CD4-positive, alpha-beta T cell treated with Interleukin-6 at 100 ng/mL for 8 hours (primary cell): ENCODE measurements around the gene SPIN1.

Experiments used
- DNase-seq: peaks from one replicate; pipeline ENCODE4 v3.0.0-alpha.2; 2020; ENCODE audit warnings: mixed read lengths, low spot score

Gene SPIN1

DNA sequence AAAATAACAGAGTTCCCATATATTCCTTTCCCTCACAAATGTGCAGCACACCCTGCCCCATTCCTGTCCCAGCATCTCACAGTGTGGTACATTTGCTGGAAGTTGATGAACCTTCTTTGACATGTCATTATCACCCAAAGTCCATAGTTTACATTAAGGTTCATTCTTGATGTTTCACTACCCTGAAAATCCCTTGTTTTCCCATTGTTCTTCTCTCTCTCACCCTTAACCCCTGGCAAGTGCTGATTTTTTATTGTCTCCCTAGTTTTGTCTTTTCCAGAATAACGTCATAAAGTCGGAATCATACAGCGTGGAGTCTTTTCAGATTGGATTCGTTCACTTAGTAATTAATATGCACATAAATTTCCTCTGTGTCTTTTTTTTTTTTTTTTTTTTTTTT is 48.1 kb downstream of the SPIN1 start:
- no peak for DNase-seq

DNA sequence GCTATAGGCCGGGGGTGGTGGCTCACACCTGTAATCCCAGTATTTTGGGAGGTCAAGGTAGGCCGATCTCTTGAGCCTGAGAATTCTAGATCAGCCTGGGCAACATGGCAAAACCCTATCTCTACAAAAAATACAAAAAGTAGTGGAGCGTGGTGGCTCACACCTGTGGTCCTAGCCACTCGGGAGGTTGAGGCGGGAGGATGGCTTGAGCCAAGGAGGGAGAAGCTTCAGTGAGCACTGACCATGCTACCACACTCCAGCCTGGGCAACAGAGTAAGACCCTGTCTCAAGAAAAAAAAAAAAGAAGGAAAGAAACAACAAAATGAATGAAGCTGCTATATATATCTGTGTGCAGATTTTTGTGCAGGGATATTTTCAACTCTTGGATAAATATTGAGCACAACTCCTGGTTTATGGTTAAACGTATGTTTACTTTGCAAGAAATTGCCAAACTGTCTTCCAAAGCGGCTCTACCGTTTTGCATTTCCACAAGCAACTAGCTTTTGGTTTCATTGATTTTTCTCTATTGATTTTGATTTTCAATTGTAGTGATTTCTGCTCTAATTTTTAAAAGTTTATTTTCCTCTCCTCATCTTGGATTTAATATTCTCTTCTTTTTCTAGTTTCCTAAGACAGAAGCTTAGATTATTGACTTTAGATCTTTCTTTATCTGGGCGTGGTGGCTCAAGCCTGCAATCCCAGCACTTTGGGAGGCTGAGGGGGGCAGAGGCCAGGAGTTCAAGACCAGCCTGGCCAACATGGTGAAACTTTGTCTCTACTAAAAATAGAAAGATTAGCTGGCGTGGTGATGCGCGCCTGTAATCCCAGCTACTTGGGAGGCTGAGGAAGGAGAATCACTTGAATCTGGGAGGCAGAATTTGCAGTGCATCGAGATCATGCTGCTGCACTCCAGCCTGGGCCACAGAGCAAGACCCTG is 49.2 kb downstream of the SPIN1 start:
- no peak for DNase-seq

DNA sequence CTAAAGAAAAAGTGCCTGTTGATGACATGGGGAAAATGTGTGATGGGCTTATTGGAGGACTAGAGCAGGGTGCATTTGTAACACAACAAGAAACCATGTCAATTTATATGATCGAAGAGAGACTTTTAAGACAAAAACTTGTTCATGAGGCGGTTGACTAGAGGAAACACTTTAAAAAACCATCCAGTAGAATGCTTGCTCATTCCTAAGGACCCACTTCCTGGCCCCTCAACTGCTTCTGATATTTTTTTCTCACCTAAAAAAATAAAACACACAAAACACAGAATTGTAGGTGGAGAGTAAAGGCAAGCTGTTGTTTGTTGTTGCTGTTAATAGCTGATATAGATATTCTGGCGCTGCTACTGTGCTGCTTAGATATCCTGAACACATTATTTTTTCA is 50.6 kb downstream of the SPIN1 start:
- no peak for DNase-seq

DNA sequence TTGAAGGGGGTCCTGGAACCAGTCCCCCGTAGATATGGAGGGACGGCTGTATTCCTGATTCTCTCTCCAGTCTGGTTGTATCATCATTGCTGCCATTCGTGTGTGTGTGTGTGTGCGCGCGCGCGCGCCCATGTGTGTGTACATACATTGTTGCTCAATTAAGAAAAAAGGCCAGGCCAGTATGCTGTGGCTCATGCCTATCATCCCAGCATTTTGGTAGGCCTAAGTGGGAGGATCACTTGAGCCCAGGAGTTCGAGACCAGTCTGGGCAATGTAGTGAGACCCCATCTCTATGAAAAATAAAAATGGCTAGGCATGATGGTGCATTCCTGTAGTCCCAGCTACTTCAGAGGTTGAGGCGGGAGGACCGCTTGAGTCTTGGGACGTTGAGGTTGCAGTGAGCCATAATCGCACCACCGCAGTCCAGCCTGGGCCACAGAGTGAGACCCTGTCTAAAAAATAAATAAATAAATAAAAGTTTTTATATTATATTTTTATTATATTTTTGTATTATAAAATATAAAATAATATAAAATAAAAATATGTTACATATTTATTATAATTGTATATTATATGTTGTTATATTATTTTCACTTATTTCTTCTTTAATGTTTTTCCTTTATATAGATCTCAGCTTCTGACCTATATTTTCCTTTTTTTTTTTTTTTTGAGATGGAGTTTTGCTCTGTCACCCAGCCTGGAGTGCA is 53.2 kb downstream of the SPIN1 start:
- DNase-seq, result no peak

DNA sequence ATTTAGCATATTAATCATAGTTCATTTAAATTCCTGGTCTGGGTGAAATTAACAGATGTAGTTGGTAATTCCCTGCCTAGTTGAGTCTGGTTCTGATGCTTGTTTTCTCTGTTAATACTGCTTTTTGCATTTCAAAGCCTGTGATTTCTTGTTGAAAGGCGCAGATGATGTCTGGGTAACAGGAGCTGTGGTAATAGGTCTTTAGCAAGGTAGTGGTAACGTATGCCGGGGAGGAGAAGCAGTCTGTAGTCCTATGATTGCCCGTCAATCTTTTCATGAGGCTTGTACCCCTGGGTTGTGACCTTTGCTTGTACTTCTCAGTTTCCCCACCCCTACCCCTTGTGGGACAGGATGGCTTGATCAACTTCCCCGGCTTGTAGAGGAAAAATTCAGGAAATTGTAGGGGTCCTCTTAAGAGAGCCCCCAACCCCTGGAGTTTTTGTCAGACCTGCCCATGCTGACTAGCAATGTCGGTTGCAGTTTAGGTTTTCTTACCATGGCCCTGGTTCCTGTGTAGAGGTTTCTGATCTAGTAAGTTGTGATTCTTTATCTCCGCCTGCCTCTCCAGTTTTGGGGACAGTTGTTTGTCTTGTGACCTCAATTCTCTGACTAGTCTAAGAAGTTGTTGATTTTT is 55.4 kb downstream of the SPIN1 start:
- no peak for DNase-seq

DNA sequence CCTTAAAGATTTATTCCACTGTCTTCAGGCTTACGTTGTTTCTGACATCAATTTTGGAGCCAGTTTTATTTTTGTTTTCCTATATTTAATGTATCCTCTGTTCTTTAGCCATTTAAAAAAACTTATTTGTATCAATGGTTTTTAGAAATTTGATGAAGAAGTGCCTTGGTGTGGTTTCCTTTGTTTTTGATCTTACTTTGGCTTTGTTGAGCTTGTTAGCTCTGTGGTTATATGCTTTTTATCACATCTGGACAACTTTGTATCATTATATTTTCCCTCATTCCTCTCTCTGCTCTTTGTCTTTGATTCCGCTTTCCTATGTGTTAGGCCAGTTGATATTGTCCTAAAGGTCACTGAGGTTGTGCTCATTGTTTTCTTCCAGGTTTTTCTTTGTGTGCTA is 58.5 kb downstream of the SPIN1 start:
- no peak for DNase-seq

DNA sequence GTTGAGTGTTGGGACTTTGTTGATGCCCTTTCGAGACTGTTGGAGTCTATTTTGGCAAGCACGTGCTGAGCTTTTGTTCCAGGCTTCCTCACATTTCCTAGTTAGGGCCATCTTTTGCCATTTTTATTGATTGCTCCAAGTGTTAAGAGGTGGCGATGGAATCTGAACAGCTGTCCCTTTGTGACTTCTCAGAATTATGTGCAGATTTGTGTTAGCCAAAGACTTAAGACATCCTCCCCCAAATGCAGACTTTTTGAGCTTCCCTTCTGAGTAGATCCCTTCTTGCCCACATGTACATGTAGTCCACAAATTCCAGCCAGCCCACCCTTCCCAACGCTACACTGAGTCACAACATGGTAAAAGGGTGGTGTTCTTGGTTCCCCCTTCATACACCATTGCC is 59.2 kb downstream of the SPIN1 start:
- no peak for DNase-seq

DNA sequence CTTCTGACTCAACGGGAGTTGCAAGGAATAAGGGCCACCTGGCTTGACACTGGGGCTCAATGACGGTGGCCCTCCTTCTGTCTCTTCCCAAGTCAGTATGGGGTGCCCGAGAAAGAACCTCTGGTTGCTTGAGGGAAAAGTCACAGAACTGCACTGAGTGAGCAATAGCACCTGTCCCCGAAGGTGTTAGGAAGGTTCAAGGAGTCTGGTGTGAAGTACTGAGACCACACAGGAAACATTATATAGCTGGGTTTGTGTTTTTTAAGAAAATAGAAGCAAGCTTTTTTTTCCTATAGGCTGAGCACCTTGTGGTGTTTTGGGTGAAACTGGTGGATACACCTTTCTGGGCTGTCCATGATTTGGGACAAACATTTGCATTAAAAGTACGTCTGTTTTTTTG is 62.9 kb downstream of the SPIN1 start:
- no peak for DNase-seq

DNA sequence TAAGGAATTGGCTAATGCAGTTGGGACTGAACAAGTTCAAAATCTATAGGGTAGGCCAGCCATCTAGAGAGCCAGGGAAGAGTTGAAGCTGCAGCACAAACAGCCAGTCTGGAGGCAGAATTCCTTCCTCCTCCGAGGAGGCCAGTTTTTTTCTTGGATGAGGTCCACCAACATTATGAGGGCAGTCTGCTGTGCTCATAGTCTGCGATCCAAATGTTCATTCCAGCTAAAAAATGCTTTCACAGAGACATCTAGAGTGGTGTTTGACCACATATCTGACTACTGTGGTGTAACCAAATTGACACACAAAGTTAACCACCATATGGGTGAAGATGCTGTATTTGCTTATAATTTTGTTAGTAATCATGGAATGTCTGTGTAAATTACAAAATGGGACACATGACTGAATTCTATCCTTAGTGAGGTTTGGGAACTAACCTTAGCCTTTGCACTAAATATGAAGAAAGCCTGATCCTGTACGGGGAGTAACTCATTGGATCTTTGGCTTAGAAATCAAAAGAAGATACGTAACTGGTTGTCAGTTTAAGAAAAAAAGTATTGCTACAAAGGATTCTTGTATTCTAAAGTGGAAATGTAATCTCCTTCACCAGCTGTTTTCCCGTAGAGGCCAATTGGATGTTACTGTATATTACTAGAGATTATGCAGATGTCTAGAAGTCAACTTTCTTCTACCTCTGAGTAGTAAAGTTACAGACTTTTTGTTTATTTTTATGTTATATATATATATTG is 70.6 kb downstream of the SPIN1 start:
- DNase-seq, result no peak

DNA sequence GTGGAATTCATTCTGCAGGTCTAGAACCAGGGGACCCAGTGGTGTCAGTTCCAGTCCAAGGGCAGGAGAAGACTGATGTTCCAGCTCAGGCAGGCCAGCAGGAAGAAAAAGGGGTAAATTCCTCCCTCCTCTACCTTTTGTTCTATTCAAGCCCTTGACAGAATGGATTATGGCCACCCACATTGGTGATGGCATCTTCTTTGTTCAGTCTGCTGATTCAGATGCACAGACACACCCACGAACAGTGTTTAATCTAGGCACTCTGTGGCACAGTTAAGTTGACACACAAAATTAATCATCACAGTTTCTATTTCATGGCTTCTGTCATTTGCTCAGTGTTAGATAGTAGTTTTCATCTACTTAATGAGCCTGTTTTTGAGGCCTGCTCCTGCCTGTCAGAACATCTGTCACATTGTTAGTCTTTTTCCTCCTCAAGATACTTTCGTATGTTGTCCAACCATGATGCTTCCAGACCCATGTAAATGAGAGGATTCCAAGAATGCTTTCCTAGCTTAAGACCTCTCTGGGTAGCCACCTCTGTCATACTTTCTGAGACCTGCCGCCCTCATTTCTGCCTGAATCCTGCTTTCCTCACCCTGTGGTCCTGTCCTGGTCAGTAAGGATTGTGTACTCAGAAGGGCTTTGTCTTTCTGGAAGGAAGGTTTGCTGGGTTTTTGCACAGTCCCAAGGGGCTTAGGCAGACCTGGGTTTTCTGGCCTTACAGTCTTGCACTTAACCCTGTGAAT is 72.5 kb downstream of the SPIN1 start:
- DNase-seq, result no peak

DNA sequence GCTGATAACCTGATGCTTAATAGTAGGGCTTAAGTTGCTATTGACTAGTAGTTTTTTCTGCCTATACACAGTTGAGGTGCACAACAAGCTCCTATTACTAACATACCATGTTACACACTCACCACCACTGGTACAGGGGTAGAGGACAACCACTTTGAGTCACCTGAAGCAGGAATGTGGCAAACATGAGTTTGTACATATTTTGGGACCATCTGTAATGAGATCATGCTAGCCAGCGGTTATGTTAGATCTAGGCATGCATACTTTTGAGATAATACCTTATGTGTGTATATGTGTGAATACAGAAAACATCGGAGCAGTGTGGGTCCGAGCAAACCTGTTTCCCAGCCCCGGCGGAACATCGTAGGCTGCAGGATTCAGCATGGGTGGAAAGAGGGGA is 73.9 kb downstream of the SPIN1 start:
- no peak for DNase-seq

DNA sequence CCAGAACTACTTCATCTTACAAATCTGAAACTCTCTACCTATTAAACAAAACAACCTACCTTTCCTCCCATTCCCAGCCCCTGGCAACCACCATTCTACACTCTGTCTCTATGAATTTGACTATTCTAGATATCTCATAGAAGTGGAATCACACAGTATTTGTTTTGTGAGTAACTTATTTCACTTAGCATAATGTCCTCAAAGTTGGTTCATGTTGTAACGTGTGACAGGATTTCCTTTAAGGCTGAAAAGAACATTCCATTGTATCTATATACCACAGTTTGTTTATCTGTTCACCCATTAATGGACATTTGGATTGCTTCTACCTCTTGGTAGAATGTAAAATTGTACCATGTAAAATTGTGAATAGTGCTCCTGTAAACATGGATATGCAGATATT is 76.6 kb downstream of the SPIN1 start:
- no peak for DNase-seq

DNA sequence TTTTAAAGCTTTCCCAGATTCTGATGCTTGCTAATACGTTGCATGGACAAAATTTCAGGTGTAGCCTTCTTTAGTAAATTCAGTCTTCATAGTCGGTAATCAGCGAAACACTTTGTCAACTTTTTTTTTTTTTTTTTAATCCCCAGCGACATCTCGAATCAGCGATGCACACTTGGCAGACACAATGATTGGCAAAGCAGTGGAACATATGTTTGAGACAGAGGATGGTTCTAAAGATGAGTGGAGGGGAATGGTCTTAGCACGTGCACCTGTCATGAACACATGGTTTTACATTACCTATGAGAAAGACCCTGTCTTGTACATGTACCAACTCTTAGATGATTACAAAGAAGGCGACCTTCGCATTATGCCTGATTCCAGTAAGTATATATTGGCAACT is 80.0 kb downstream of the SPIN1 start:
- DNase-seq, result no peak

DNA sequence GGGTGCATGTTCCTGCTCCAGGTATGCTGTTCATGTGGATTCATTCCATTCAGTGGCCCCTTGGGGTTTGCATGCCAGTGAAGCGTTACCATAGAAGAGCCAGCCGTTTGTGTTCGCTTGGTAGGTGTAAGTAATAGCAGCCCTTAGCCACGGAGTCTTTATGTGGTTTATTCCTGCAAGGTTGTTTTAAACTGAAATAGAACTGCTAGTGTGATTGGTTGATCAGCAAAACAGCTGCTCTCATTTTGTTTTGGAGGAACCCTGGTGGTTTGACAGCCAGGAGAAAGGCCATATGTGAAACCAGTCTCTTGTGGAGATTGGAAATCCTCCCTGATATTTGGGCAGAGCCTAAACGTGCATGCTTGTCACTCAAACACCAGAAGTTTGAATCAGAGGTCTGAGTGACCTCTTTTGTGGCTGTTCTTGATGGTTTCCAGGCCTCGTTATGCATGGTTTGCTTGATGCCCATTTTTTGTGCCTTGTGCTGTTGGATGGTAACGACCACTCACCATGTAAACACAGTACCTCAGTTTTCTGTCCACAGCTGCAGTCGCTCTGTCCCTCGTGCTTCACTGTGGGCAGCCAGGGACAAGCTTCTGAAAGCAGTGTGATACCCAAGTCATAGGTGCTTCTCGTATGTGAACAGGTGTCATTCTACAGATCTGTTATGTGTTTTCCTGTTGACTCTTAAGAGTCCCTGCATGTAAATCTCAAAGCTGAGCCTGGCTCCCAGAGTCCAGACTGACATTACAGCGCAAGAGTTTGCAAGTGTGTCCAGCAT is 88.4 kb downstream of the SPIN1 start:
- no peak for DNase-seq

DNA sequence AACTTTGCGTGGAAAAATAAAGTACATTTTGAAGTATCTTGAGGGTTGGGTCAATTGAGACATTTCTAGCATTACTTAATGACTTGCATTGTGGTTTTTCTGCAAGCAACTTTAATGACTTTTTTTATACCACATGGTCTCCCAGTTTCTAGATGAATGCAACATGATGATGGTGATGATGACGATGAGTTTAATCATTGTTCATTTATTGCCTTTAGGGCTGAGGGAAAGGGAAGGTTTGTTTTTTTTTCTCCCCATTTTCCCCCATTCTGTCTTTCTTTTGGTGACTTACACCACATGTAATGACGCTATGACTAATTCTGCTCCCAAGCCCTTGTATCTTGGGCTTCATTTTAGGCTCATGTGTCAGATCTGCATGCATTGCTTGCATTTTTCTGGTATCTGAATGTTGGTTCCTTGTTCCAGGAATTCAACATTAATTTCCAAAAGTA is 89.1 kb downstream of the SPIN1 start:
- DNase-seq, result no peak

DNA sequence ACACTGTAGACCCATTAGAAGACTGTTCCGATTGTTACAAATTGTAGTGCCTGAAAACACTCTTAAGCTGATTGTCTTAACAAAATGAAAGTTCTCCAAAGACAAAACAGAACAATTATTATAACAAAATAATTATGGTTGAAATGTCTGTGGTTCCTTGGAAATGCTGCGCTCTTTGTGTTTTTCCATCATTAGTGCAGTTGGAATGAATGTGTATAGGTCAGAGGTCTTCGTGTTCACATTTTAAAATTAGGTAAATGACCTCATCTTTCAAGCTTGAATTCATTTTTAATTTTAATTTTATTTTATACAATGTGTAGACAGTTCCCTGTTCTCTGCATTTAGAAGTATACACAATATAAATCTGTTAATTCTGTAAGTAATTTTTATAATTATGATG is 90.0 kb downstream of the SPIN1 start:
- DNase-seq, result no peak

DNA sequence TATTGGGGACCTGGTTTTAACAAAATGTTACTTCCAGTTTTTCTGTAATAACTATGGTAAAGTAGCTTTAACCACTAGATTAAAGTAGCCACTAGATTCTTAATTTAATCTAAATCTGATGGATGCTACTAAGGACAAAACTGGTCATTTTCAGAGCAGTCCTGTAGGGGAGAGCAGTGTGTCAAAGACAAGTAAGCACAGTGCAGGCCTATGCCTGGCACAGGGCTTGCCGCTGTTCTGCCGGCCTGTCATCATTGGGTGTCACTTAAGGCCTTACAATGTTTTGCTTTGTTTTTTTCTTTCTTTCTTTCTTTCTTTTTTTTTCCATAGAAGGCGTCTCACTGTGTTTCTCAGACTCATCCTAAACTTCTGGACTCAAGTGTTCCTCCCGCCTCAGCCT is 93.7 kb downstream of the SPIN1 start:
- DNase-seq, result no peak

DNA sequence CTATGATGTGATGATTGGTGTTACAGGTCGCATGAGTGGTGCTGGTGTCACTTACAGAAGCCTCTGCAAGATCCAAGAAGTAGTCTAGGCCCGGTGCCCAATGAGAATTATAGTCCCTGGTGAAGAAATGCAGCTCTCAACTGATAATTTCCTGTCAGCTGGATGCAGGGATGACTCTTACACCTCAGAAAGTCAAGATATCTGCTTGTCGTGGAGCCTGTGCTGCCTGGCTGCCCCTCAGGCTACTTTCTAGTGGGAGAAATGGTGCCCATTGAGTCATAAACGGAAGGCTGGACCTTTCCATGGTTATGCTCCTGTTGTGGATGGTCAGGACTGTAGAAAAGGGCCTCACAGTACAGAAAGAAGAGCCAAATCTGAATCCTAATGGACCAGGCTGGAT is 99.9 kb downstream of the SPIN1 start:
- no peak for DNase-seq

DNA sequence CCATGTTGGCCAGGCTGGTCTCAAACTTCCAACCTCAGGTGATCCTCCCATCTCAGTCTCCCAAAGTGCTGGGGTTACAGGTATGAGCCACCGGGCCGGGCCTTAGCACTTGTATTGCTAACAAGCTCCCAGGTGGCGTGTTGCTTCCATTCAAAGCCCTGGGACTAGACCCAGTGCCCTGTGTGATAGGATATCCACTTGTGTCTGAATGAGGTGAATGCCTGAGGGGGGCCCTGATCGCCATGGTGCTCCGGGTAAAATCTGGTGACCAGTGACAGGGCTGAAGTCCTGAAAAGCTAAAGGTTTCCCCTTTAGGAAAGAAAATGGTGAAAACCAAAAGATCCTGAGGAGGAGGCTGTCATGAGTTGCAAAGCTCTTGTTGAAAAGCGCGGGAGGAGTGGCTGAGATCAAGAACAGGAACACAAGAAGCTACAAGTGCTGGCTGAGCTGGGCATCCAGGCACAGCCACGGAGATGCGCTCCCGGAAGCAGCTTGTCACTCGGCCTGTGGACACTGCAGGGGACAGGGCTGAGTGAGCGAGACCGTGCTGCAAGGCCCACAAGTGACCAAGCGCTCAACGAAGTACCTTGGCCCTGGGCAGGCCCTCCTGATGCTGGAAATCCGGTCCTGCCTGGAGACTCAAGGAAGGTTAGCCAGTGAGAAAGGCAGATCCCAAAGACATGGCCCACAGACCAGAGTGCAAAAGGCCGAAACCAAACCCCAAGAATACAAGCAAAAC is 106.9 kb downstream of the SPIN1 start:
- DNase-seq, result no peak

DNA sequence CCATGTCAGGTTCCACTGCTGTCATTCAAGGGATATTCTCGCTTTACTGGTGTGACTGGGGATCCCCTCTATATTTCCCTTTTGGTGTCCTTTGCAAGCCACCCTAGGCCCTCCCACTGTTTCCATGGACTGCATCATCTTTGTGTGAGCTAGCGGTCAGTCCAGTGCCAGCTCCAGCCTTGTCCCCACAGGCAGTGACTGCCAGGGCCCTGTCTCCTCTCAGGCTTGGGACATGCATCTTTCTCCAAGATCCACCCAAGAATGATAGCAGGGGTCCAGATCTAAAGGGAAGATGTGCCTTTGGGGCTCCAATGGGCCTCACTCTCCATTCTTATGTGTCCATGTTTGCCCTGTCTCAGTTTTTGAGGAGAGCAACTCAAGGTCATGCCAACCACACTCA is 109.0 kb downstream of the SPIN1 start:
- DNase-seq, result no peak
